Rectal smooth muscle tissue (tissue), 1 donor: Measurements from ENCODE around the gene TEX48.

Source experiments
- H3K27ac ChIP-seq: one replicate; pipeline ENCODE4 v1.7.0; 2013; ENCODE audit warnings: low read depth, low read length, inconsistent platforms
- H3K27me3 ChIP-seq: one replicate; pipeline ENCODE4 v1.7.0; 2013; ENCODE audit warnings: low read length; ENCODE audit not compliant: control insufficient read depth, insufficient read depth
- H3K36me3 ChIP-seq: one replicate; pipeline ENCODE4 v1.7.0; 2013; ENCODE audit warnings: low read length; ENCODE audit not compliant: control insufficient read depth, insufficient read depth
- H3K4me1 ChIP-seq: one replicate; pipeline ENCODE4 v1.7.0; 2013; ENCODE audit warnings: low read length; ENCODE audit not compliant: control insufficient read depth, insufficient read depth
- H3K4me3 ChIP-seq: one replicate; pipeline ENCODE4 v1.7.0; 2013; ENCODE audit warnings: low read length
- H3K9ac ChIP-seq: one replicate; pipeline ENCODE4 v1.7.0; 2013; ENCODE audit warnings: low read length

Gene TEX48

GRCh38 chr9:114653556-114654159 is 28.3 kb downstream of the TEX48 start:
- no peak overlapping the region for H3K27ac ChIP-seq
- no peak overlapping the region for H3K4me3 ChIP-seq
- H3K27me3 ChIP-seq, result no peaks in the 10 kb centered on the region
- H3K9ac ChIP-seq, result no peak overlapping the region
- no peaks in the 10 kb centered on the region for H3K36me3 ChIP-seq
- H3K4me1 ChIP-seq, result peaks cover 3% of the 10 kb centered on the region

GRCh38 chr9:114652776-114653555 is 29.0 kb downstream of the TEX48 start:
- Histone ChIP-seq H3K27me3 (no peaks in the 10 kb centered on the region), H3K9ac (no peak overlapping the region), H3K36me3 (no peaks in the 10 kb centered on the region), H3K27ac (no peak overlapping the region), H3K4me3 (no peak overlapping the region), H3K4me1 (peaks cover 3% of the 10 kb centered on the region)

GRCh38 chr9:114643896-114644295 is 38.1 kb downstream of the TEX48 start:
- Histone ChIP-seq H3K36me3 (peaks cover 12% of the 10 kb centered on the region), H3K27ac (no peak overlapping the region), H3K4me1 (no peaks in the 10 kb centered on the region), H3K9ac (no peak overlapping the region), H3K4me3 (no peak overlapping the region), H3K27me3 (no peaks in the 10 kb centered on the region)

DNA sequence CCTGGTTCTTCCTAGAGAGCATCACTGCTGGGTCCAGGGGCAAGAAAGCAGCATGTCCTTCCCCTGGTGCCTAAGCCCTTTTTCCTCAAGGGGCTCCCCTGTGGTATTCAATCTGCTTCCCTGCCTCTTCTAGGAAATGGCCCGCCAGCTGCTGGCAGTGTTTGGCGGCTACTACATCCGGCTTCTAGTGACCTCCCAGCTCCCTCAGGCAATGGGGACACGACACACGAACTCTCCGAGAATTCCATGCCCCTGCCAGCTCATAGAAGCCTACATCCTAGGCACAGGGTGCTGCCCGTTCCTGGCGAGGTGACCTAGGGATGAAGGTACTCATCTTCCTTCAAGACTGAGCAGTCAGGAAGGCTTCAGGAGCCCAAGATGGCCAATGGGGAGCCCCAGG is 39.0 kb downstream of the TEX48 start:
- no peak overlapping the region for H3K27ac ChIP-seq
- H3K36me3 ChIP-seq, result peaks cover 12% of the 10 kb centered on the region
- H3K9ac ChIP-seq, result no peak overlapping the region
- H3K4me1 ChIP-seq, result no peaks in the 10 kb centered on the region
- no peaks in the 10 kb centered on the region for H3K27me3 ChIP-seq
- no peak overlapping the region for H3K4me3 ChIP-seq

GRCh38 chr9:114641967-114642366 is 40.0 kb downstream of the TEX48 start:
- Histone ChIP-seq H3K27me3 (no peaks in the 10 kb centered on the region), H3K36me3 (peaks cover 16% of the 10 kb centered on the region), H3K4me1 (no peaks in the 10 kb centered on the region), H3K27ac (no peak overlapping the region), H3K4me3 (no peak overlapping the region), H3K9ac (no peak overlapping the region)

DNA sequence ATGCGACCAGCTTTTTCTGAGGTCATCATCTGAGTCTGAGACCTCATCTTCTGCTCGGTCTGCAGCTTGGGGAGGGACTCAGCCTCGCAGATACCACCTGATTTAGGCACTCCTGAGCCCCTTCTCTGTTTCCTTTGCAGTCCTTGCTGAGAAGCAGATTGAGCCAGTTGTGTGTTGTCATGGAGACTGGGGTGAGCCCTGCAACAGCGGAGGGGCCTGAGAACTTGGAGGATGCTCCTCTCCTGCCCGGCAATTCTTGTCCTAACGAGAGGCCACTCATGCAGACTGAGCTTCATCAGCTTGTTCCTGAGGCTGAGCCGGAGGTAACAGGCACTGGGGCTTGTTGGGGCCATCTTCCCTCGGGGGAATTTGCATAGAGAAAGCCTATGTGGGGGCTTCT is 43.6 kb downstream of the TEX48 start:
- H3K27ac ChIP-seq, result no peak overlapping the region
- no peak overlapping the region for H3K4me3 ChIP-seq
- no peaks in the 10 kb centered on the region for H3K27me3 ChIP-seq
- H3K36me3 ChIP-seq, result peaks cover 17% of the 10 kb centered on the region
- no peak overlapping the region for H3K9ac ChIP-seq
- no peaks in the 10 kb centered on the region for H3K4me1 ChIP-seq

DNA sequence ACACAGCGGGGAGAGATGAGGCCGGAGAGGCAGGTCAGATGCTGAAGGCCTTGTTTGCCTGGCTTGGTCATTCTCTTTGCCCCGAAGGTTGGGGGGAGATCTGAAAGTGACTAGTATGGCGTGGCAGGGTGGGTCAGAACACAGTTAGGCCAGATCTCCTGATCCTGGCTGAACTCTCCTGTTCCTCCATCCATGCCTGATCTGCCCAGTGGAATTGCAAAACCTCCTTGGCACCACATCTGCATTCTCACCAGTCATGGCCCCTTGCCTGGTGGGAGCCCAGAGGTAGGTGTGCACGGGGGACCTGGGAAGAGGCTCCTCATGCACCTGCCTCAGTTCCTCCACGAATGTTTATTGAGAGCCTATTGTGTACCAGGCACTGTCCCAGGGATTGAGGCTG is 47.6 kb downstream of the TEX48 start:
- peaks cover 28% of the 10 kb centered on the region for H3K36me3 ChIP-seq
- H3K27me3 ChIP-seq, result no peaks in the 10 kb centered on the region
- no peak overlapping the region for H3K27ac ChIP-seq
- H3K4me3 ChIP-seq, result no peak overlapping the region
- H3K4me1 ChIP-seq, result no peaks in the 10 kb centered on the region
- H3K9ac ChIP-seq, result no peak overlapping the region

DNA sequence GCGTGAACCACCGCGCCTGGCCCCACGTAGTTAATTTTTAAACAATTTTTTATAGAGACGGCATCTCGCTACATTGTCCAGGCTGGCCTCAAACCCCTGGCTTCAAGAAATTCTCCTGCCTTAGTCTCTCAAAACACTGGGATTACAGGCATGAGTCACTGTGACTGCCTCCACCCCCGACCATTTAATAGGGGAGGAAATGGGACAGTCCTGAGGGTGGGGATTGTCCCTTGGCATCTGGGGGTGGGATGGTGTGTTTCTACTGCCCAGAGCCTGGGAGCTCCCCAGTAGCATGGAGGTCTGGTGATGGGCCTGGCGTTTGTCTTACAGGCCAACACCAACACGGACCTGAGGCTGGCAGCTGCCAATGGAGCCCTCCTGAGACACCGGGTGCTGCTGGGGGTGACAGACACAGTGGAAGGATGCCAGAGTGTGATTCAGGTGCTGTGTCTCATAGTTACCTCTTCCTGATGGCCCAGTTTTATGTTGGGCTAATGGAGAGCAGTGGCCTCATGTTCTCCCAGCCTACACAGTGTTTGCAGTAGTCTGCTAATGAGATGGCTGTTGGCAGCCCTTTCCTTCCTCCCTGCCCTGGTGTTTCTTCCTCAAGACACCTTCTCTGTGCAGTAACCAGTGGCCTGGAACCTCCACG is 48.4 kb downstream of the TEX48 start:
- Histone ChIP-seq H3K27me3 (no peaks in the 10 kb centered on the region), H3K4me3 (no peak overlapping the region), H3K36me3 (peaks cover 35% of the 10 kb centered on the region)

GRCh38 chr9:114631166-114631565 is 50.8 kb downstream of the TEX48 start:
- H3K4me1 ChIP-seq, result no peaks in the 10 kb centered on the region
- no peak overlapping the region for H3K9ac ChIP-seq
- no peaks in the 10 kb centered on the region for H3K27me3 ChIP-seq
- H3K27ac ChIP-seq, result no peak overlapping the region
- no peak overlapping the region for H3K4me3 ChIP-seq
- H3K36me3 ChIP-seq, result peaks cover 39% of the 10 kb centered on the region

More for the DNA sequence above, 48.4 kb downstream of the TEX48 start:
- no peak overlapping the region for H3K9ac ChIP-seq
- H3K27ac ChIP-seq, result no peak overlapping the region
- H3K4me1 ChIP-seq, result no peaks in the 10 kb centered on the region

DNA sequence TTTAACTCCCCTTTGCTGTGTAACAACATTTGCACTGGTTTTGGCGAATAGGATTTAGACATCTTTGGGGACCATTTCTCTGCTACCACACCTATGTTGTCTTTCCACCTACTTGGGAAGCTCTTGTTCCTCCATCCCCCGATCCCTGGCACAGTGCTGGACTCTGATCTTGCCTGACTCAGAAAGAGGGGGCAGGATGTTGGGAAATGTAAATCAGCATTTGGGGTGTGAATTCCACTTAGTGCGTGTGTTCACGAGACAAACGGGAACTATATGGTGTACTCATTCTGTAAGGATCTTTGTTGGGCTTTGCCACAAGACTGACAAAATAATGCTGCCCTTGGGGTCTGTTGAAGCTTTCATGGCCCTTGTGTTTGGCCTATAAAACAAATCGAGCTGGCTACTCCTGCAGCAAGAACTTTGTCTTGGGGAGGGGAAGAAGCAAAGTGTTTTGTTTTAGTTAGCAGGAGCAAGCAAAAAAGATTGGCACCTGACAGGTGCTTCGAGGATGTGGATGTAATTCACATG is 52.4 kb downstream of the TEX48 start:
- no peak overlapping the region for H3K9ac ChIP-seq
- no peaks in the 10 kb centered on the region for H3K4me1 ChIP-seq
- H3K27ac ChIP-seq, result no peak overlapping the region
- no peak overlapping the region for H3K4me3 ChIP-seq
- H3K36me3 ChIP-seq, result peaks cover 39% of the 10 kb centered on the region
- H3K27me3 ChIP-seq, result no peaks in the 10 kb centered on the region

DNA sequence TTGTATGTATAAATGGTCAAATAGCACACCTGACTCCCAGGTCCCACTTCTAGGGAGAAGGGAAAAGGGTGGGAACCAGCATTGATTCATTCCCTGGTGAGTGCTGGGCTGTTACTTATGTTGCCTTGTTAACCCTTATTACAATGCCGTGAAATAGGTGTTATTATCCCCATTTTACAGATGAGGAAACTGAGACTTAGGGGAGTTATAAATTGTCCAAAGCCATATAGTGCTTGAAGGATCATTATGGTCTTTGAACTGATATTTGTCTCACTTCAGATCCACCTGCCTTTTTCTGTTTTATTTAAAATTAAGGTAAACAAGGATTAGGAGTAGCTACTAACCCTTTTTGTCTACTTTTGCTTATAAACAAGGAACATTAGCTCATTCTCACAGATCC is 54.4 kb downstream of the TEX48 start:
- H3K27ac ChIP-seq, result no peak overlapping the region
- H3K4me3 ChIP-seq, result no peak overlapping the region
- H3K36me3 ChIP-seq, result peaks cover 36% of the 10 kb centered on the region
- no peaks in the 10 kb centered on the region for H3K4me1 ChIP-seq
- no peak overlapping the region for H3K9ac ChIP-seq
- no peaks in the 10 kb centered on the region for H3K27me3 ChIP-seq

DNA sequence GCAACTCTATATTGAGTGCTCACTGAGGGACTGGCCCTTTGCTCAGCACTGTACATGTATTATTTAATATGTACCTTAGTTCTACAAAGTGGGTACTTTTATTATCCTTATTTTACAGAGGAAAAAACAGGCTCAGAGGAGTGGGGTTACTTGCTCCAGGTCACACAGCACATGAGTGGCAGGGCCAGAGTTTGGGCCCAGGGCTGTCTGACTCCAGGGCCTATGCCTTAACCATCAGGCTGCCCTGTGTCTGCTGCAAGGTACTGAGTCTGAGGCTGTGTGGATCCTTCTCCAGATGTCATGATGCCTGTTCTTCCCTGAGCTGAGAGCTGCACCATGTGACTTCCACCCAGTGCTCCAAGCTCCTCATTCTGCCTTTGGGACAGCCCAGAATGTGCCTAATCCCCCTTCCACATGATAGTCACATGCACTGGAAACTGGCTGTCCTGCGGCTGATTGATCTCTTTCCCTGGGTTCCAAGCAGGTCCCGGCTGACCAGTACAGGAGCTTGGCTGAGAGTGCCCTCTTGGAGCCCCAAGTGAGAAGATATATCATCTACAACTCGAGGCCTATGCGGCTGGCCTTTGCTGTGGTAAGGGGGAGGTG is 55.5 kb downstream of the TEX48 start:
- H3K4me1 ChIP-seq, result no peaks in the 10 kb centered on the region
- H3K4me3 ChIP-seq, result no peak overlapping the region
- no peak overlapping the region for H3K27ac ChIP-seq
- no peak overlapping the region for H3K9ac ChIP-seq
- peaks cover 32% of the 10 kb centered on the region for H3K36me3 ChIP-seq
- no peaks in the 10 kb centered on the region for H3K27me3 ChIP-seq
